ENCODE results near the gene NOS1. TPM values are rescaled to one million over a fixed set of nuclear protein-coding genes. Genes with fewer than 3 reads are reported as not detected.
"Not testable (repeated sequence)": the region's sequence is repeated elsewhere in the genome, so short reads cannot be mapped to it uniquely, and the experiment has no call there.

The NOS1 gene
- total RNA-seq, 1 donor from 2014 or later: 0.26 TPM

DNA sequence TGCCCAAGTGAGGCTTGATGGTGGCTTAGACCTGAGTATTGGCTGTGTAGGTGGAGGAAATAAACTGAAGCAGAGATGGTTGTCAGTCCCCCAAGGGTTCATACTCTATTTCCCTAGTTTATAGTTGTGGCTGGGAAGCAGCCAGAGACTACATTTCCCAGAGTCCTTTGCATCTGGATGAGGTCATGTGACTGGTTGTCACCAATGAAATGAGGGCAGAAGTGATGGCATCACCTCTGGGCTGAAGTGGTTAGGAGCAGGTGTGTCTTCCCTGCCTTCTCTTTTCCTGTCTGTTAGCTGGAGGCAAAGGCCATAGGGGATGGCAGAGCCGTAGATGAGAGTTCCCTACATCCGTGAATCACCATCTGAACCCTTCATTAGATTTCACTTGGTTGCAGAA is 16.3 kb upstream of the NOS1 start:
- no peak overlapping the region for H3K4me3 ChIP-seq (ENCODE audit: low read depth, low read length)
- no peaks in the 10 kb centered on the region for H3K27me3 ChIP-seq (ENCODE audit: control insufficient read depth, insufficient read depth, low read length)
- TF ChIP-seq CTCF (IDR thresholded peaks at IDR 0.05; ENCODE audit: insufficient read depth, low read length, severe bottlenecking): no peak
- peak; percentile 13 for DNase-seq (ENCODE audit: low read depth)
- no peaks in the 10 kb centered on the region for H3K36me3 ChIP-seq (ENCODE audit: control insufficient read depth, insufficient read depth, low read length)
- peak; percentile 13 for FAIRE-seq

DNA sequence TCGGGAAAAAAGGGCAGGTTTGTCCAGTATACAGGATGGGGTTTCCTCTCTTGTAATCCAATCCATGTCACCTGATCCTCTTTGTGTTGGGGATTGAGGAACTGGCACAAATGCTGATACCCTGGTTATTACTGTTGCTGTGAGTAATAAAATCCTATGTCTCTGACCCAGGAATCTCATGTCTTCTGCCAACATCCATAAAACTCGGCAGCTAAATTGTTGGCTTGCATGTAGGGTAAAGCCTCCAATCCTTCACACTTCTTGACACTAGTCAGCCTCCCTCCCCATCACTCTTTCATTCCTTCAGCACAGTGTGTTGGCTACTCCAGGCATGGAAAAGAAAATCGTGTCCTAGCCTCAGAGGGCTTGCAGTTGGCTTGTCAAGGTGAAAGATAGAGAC is 9.2 kb upstream of the NOS1 start:
- FAIRE-seq: no peak
- no peak overlapping the region for H3K4me3 ChIP-seq (ENCODE audit: low read depth, low read length)
- TF ChIP-seq CTCF (IDR thresholded peaks at IDR 0.05; ENCODE audit: insufficient read depth, low read length, severe bottlenecking): no peak
- no peak for DNase-seq (ENCODE audit: low read depth)
- no peaks in the 10 kb centered on the region for H3K27me3 ChIP-seq (ENCODE audit: control insufficient read depth, insufficient read depth, low read length)
- H3K36me3 ChIP-seq (ENCODE audit: control insufficient read depth, insufficient read depth, low read length): no peaks in the 10 kb centered on the region

DNA sequence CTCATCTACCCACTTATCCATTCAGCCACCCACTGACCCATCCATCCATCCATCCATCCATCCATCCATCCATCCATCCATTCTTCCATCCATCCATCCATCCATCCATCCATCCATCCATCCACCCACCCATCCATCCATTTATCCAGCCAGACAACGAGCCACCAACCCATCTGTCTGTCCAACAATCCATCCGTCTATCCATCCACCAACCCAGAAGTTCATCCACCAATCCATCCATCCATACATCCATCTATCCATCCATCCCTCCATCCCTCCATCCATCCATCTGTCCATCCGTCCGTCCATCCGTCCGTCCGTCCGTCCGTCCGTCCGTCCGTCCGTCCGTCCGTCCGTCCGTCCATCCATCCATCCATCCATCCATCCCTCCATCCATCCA is 8.6 kb upstream of the NOS1 start:
- not testable (repeated sequence) for H3K4me3 ChIP-seq (ENCODE audit: low read depth, low read length); H3K36me3 ChIP-seq (ENCODE audit: control insufficient read depth, insufficient read depth, low read length); FAIRE-seq; H3K27me3 ChIP-seq (ENCODE audit: control insufficient read depth, insufficient read depth, low read length); DNase-seq (ENCODE audit: low read depth)

- H3K4me3 ChIP-seq (ENCODE audit: low read depth, low read length): no peak overlapping the region
- H3K27me3 ChIP-seq (ENCODE audit: control insufficient read depth, insufficient read depth, low read length): peaks cover 2% of the 10 kb centered on the region
- peak; percentile 68 for DNase-seq (ENCODE audit: low read depth)
- TF ChIP-seq CTCF (IDR thresholded peaks at IDR 0.05; ENCODE audit: insufficient read depth, low read length, severe bottlenecking): peak; percentile 92
- H3K36me3 ChIP-seq (ENCODE audit: control insufficient read depth, insufficient read depth, low read length): no peaks in the 10 kb centered on the region
- no peak for FAIRE-seq
Observed at GRCh38 chr12:117367006-117367638, 5.7 kb upstream of the NOS1 start.

GRCh38 chr12:117365049-117365616 is 3.7 kb upstream of the NOS1 start:
- FAIRE-seq (no peak), DNase-seq (ENCODE audit: low read depth) (no peak)
- H3K27me3 ChIP-seq (ENCODE audit: control insufficient read depth, insufficient read depth, low read length): peaks cover 16% of the 10 kb centered on the region
- H3K4me3 ChIP-seq (ENCODE audit: low read depth, low read length): no peak overlapping the region
- TF ChIP-seq CTCF (IDR thresholded peaks at IDR 0.05; ENCODE audit: insufficient read depth, low read length, severe bottlenecking): no peak
- H3K36me3 ChIP-seq (ENCODE audit: control insufficient read depth, insufficient read depth, low read length): no peaks in the 10 kb centered on the region

DNA sequence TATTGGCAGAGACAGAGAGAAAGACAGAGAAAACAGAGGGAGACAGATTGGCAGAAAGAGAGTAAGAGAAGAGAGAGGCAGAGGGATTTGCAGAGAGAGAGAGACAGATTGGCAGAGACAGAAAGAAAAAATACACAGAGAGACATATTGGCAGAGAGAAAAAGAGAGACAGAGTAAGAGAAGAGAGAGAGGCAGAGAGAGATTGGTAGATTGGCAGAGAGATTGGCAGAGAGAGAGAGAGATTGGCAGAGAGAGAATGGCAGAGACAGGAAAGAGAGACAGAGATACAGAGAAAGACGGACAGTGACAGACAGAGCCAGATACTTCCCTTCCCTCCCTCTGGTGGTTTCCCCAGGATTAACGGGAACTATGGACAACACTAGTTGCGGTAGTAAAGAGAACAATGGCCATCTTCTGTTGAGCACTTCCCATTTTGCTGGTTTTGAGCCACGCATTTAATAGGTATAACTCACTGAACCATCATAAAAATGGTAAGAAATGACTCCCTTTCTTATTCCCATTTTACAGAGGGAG is 2.6 kb upstream of the NOS1 start:
- no peak for DNase-seq (ENCODE audit: low read depth)
- Histone ChIP-seq H3K4me3 (ENCODE audit: low read depth, low read length) (no peak overlapping the region), H3K27me3 (ENCODE audit: control insufficient read depth, insufficient read depth, low read length) (peaks cover 22% of the 10 kb centered on the region), H3K36me3 (ENCODE audit: control insufficient read depth, insufficient read depth, low read length) (no peaks in the 10 kb centered on the region)
- TF ChIP-seq CTCF (IDR thresholded peaks at IDR 0.05; ENCODE audit: insufficient read depth, low read length, severe bottlenecking): no peak
- no peak for FAIRE-seq
